ENCODE results near the gene C1QTNF5. TPM values are rescaled to one million over a fixed set of nuclear protein-coding genes. Genes with fewer than 3 reads are reported as not detected.

C1QTNF5 gene
- total RNA-seq, 1 experiment from 2014 or later = not detected

- DNase-seq (ENCODE audit: low read depth, low spot score) (no peak), ATAC-seq (no peak)
- no peak for TF ChIP-seq POLR2AphosphoS5 (IDR thresholded peaks at IDR 0.05; ENCODE audit: low read depth, low read length)
- no peak for TF ChIP-seq ELF1 (IDR thresholded peaks at IDR 0.05; ENCODE audit: borderline replicate concordance, low read depth)
- TF ChIP-seq ZBTB33 (IDR thresholded peaks at IDR 0.05; ENCODE audit: extremely low read depth, insufficient replicate concordance, low read length) = no peak
- TF ChIP-seq CBX3 (IDR thresholded peaks at IDR 0.05; ENCODE audit: low read depth) = no peak
- no peak for TF ChIP-seq EGR1 (IDR thresholded peaks at IDR 0.05; ENCODE audit: low read depth)
- TF ChIP-seq FOSL1 (IDR thresholded peaks at IDR 0.05; ENCODE audit: low read depth) = no peak
- no peak for TF ChIP-seq ZNF274 (IDR thresholded peaks at IDR 0.05; ENCODE audit: low read depth, low read length)
- TF ChIP-seq MAX (IDR thresholded peaks at IDR 0.05) = no peak
- no peak for TF ChIP-seq ATF3 (IDR thresholded peaks at IDR 0.05)
- TF ChIP-seq TCF7L2 (IDR thresholded peaks at IDR 0.05; ENCODE audit: borderline replicate concordance, extremely low read depth, insufficient read depth, insufficient read length) = no peak
- no peak for TF ChIP-seq SRF (IDR thresholded peaks at IDR 0.05; ENCODE audit: low read depth)
- no peak for TF ChIP-seq REST (IDR thresholded peaks at IDR 0.05; ENCODE audit: low read depth)
- RAD21 ChIA-PET (ENCODE audit: low non-redundant PET in 1 of 2, low total read pairs in 2 of 2, uncharacterized antibody in 2 of 2, unreplicated experiment in 2 of 2) = interaction anchor here in 1 of 2 experiments (1.2 kb wide), 1 partner anchor 113 kb away, joined by 5 read pairs; no protein-coding TSS in a partner anchor
- peak overlapping the region; percentile 48; the same call in 1 of the 2 replicates for H3K9ac ChIP-seq (ENCODE audit: low read length)
- H3K9me3 ChIP-seq (ENCODE audit: control insufficient read depth in 1 of 2, insufficient read depth in 1 of 2, low read depth in 1 of 2, low read length in 2 of 2) = no peaks in the 10 kb centered on the region
- H3K4me1 ChIP-seq (ENCODE audit: control insufficient read depth in 1 of 2, insufficient read depth in 2 of 2, low read length in 2 of 2) = peaks cover 26 to 48% of the 10 kb centered on the region in 2 experiments
- H3K27ac ChIP-seq (ENCODE audit: low read depth, low read length) = peak overlapping the region; percentile 40; the same call in 1 of the 2 replicates
- no peak overlapping the region for H2AFZ ChIP-seq (ENCODE audit: low read depth, low read length, poor library complexity, severe bottlenecking)
- H3K79me2 ChIP-seq (ENCODE audit: insufficient read depth, low read length) = no peaks in the 10 kb centered on the region
- peaks cover 6% of the 10 kb centered on the region; the same call in 1 of the 2 replicates for H3K27me3 ChIP-seq (ENCODE audit: insufficient read depth, low read length)
- H3K4me2 ChIP-seq (ENCODE audit: low read length) = peak overlapping the region; percentile 85
- BruUV-seq (replicated peaks) = TSS peak; percentile 46
- H3K4me3 ChIP-seq (replicated peaks in 1 of 2; ENCODE audit: low read depth in 1 of 2, low read length in 2 of 2) = no peak overlapping the region
- intact Hi-C loops (cut with micrococcal nuclease) = no loop called here
- H3K36me3 ChIP-seq (ENCODE audit: control insufficient read depth in 1 of 2, insufficient read depth in 2 of 2, low read length in 2 of 2) = peaks cover 0 to 6% of the 10 kb centered on the region in 2 experiments; a peak in 1 of 4 replicates
- POLR2A ChIA-PET = interaction anchor here (1.4 to 1.6 kb wide), 2 partner anchors 8 to 24 kb away, joined by 3 to 7 read pairs; no protein-coding TSS in a partner anchor
- CTCF ChIA-PET = interaction anchor here (1.5 to 3.7 kb wide), 5 partner anchors 10 to 113 kb away, joined by 7 to 23 read pairs (median 15); partner anchors contain the start of gene C1QTNF5
- no peaks in the 10 kb centered on the region for H3K9me2 ChIP-seq (ENCODE audit: insufficient read depth)
- H4K20me1 ChIP-seq (ENCODE audit: insufficient read depth) = no peaks in the 10 kb centered on the region
These were observed 21.4 kb upstream of the C1QTNF5 start for GRCh38 chr11:119361941-119362725.
